Right ventricle myocardium superior (tissue), 1 donor: ENCODE results near the gene MRAS. TPM values are rescaled to one million over a fixed set of nuclear protein-coding genes. Genes with fewer than 3 reads are reported as not detected.
A peak's percentile ranks its signal among the peaks of the same experiment; 100 is the strongest.

Experiments
- ATAC-seq: fragments of 200-7000 bp; cut with Tn5 transposase; one replicate; pipeline ENCODE4 v1.9.1; 2020; ENCODE audit warnings: mild to moderate bottlenecking; ENCODE audit not compliant: poor library complexity
- DNase-seq: peaks from one replicate; pipeline ENCODE4 v3.0.0-alpha.2; 2020
- intact Hi-C: fragments of 100-400 bp; cut with DNase I; formaldehyde crosslinking; loops from one replicate; pipeline ENCODE4 v1.11.2; 2022
- total RNA-seq: library from RNA; stranded (reverse); fragmentation: NEBNext Ultra II Directional; extraction: Animal tissue kit (Norgen Biotek cat#: 25700); gene quantifications from one replicate; pipeline ENCODE4 v1.2.1, GENCODE V29; 2021
- donor health status: DM: no; HTN: yes; CAD: no; lungs with severe emphysema.

Gene MRAS
- total RNA-seq, 1 donor from 2014 or later, result 368 TPM

DNA sequence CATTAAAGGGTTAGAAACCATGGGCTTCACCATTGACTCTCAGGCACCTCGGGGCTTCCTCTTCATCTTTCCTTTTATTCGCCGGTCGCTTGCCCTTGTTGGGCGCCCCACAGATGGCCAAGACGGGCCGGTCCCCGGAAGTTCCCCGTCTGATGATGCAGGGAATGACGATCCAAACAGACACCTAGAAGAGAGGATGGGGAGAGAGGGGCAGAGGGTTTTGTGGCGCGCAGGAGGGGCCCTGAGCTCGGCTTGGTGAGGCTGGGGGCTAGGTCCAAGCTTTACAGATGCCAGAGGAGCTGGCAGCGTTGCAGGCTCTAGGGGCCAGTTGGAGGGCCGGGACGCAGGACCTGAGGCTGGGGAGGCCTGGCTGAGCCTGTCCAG, 85.5 kb downstream of the MRAS start:
- DNase-seq, result no peak
- intact Hi-C loops, result no loop called here
- no peak for ATAC-seq

GRCh38 chr3:138434276-138434874, 86.0 kb downstream of the MRAS start, which contains the start of gene ESYT3:
TSS of gene ESYT3 (plus strand) at chr3:138434616. CDS start at chr3:138434799, 183 bp downstream.
- intact Hi-C loops, result no loop called here
- DNase-seq (peak; percentile 85), ATAC-seq (peak; percentile 96)

DNA sequence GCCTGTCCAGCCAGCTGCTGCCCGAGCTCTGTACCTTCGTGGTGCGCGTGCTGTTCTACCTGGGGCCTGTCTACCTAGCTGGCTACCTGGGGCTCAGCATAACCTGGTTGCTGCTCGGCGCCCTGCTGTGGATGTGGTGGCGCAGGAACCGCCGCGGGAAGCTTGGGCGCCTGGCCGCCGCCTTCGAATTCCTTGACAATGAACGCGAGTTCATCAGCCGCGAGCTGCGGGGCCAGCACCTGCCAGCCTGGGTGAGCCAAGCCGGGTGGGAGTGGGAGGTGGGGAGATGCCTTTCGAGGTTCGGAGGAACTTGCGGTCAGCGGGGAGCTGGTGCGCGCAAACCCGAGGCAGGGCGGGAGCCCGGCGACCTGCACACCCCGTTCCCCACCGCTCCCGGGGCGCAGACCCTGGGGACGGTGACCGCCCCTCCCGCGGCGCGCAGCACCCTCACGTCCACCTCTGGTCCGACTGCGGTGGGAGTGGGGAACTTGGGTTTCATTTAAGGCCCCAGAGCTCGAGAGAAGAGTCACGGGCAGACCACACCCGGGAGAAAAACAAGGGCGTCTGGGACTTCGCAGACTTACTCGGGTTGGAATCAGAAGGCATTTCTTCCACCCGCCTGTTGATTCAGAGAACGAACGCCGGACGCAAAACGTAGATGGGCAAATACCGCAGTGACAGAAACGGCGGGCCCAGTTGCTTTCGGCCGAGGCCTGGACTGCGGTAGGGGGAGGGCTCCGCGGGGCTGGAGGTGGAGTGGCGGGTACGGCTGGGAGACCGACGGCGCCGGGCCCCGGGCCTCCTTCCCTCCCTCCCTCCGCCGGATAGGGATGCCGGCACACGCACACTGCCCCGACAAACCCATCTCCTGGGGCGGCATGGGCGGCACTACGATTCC, 86.7 kb downstream of the MRAS start:
- peak; percentile 18 for ATAC-seq
- DNase-seq, result no peak
- intact Hi-C loops, result no loop called here

GRCh38 chr3:138435840-138436239, 87.5 kb downstream of the MRAS start:
- DNase-seq, result no peak
- no peak for ATAC-seq
- intact Hi-C loops, result no loop called here

DNA sequence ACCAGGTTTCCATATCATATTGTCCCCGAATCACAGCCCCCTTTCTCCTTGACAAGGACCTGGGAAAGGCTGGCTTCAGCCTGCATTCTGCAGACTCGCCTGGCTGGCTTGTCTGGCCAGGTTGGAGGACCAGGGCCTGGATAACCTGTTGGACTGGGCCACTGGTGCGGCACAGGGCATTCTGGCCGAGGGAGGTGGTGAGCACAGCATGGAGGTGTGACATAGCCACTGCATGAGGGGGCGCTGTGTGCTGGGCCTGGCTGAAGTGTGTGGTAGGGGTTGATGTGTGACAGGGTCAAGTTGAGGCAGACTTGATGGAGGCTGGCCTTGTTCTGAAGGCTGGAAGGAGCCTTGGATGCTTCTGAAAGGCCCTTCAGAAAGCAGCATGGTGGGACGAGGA, 88.9 kb downstream of the MRAS start:
- intact Hi-C loops, result no loop called here
- DNase-seq (no peak), ATAC-seq (no peak)

- intact Hi-C loops, result no loop called here
- DNase-seq, result no peak
Measured at GRCh38 chr3:138438896-138439295, 90.5 kb downstream of the MRAS start.

GRCh38 chr3:138439646-138440045, 91.3 kb downstream of the MRAS start:
- ATAC-seq, result no peak
- DNase-seq, result no peak
- intact Hi-C loops, result no loop called here

More at GRCh38 chr3:138438896-138439295, 90.5 kb downstream of the MRAS start:
- ATAC-seq, result no peak

GRCh38 chr3:138440121-138440521, 91.7 kb downstream of the MRAS start:
- ATAC-seq (peak; percentile 89), DNase-seq (peak; percentile 74)
- intact Hi-C loops, result no loop called here

- intact Hi-C loops, result no loop called here
- DNase-seq (no peak), ATAC-seq (no peak)
Measured at GRCh38 chr3:138440596-138440995, 92.2 kb downstream of the MRAS start.

DNA sequence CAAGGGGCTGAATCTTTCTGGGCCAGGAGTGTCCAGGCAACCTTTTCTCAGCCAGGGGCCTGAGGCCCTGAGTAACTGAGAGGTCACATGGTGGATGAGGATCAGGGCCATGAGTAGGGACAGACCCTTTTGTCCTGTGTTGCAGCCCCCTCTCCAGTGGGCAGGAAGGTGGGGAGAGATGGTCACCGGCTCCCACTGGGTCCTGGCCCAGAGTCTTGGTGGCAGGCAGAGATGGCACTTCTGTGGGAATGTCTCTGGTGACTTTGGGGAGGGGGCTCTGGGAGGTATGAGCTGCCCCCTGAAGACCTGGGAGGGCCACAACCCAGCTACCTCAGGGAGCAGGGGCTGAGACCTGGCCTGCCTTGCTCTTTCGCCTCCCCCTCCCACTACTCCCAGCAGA, 92.9 kb downstream of the MRAS start:
- no peak for ATAC-seq
- intact Hi-C loops, result no loop called here
- DNase-seq, result no peak

DNA sequence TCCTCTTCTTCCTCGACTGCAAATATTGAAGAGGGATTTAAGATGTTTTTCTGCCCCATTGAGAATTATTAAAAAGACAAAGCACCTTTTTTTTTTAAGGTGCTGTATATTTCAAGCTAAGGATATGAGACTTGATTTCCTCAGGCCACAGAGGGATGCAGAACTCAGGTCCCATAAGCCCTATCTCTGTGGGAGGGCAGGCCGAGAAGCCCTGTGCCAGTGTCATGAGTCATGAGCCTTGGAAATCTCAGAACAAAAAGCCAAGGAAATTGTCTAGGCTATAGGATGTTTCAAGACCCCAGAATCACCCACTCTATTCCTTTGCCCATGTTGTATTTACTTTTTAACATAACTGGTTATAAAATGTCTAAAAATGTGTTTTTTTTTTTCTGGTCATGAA, 93.4 kb downstream of the MRAS start:
- ATAC-seq, result no peak
- no peak for DNase-seq
- intact Hi-C loops, result no loop called here

GRCh38 chr3:138442433-138442832, 94.1 kb downstream of the MRAS start:
- ATAC-seq, result no peak
- DNase-seq, result no peak
- intact Hi-C loops, result no loop called here

GRCh38 chr3:138443091-138443490, 94.7 kb downstream of the MRAS start:
- DNase-seq, result no peak
- ATAC-seq, result no peak
- intact Hi-C loops, result no loop called here

- no peak for DNase-seq
- intact Hi-C loops, result no loop called here
- ATAC-seq, result no peak
Measured at GRCh38 chr3:138443521-138444503, 95.4 kb downstream of the MRAS start.

- intact Hi-C loops, result no loop called here
- no peak for DNase-seq
- no peak for ATAC-seq
Measured at GRCh38 chr3:138445236-138445635, 96.9 kb downstream of the MRAS start.

- no peak for ATAC-seq
- intact Hi-C loops, result no loop called here
- DNase-seq, result no peak
Measured at GRCh38 chr3:138445654-138446053, 97.3 kb downstream of the MRAS start.

DNA sequence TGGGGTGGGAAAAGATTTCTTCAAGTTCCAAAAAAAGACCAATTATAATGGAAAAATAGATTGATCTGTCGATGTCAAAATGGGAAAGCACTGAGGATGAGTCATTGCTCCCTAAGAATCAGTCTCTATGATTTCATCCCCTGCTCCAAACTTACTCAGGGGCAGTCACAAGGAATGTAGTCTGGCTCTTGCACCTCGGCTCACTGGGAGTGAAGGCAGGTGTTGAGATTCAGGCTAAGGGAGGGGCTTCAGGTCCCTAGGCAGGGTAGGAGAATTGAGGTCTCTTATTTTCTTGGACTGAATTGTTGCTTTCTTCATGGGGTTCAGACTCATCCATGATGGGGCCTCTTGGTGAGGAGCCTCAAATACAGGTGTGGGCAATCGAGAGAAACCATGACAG, 100.3 kb downstream of the MRAS start:
- ATAC-seq (no peak), DNase-seq (no peak)
- intact Hi-C loops, result no loop called here

GRCh38 chr3:138449490-138449889, 101.1 kb downstream of the MRAS start:
- intact Hi-C loops, result no loop called here
- DNase-seq (no peak), ATAC-seq (no peak)

DNA sequence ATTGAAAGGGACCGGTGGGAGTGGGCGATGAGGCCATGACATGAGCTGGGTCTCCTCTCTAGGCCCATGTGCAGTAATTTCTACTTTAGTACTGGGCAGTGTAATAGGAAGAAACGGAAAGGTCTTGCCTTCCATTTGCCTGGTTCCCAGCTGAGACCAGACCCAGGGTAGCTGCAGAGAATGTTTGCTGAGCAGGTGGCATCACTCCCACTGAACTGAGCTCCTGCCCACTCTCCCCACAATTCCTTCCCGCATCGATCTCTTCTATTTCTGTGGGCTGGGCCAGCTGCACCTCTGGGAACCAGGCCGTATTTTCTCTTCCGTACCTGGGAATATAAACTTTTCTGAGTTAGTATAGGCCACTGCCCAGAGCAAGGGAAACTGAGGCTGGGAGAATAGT, 101.8 kb downstream of the MRAS start:
- DNase-seq, result no peak
- ATAC-seq, result no peak
- intact Hi-C loops, result no loop called here
